ENCODE measurements around the gene IFITM1. TPM values are rescaled to one million over a fixed set of nuclear protein-coding genes. Genes with fewer than 3 reads are reported as not detected.
"Not testable (repeated sequence)": the region's sequence is repeated elsewhere in the genome, so short reads cannot be mapped to it uniquely, and the experiment has no call there.

IFITM1 gene
- total and polyA plus RNA-seq, 2 donors from 2014 or later, result 248 to 440 TPM

GRCh38 chr11:308740-309665, 4.8 kb upstream of the IFITM1 start:
- not testable (repeated sequence) for FAIRE-seq; H3K27me3 ChIP-seq (ENCODE audit: control insufficient read depth, insufficient read depth, low read length); H3K9me3 ChIP-seq (ENCODE audit: control insufficient read depth in 2 of 3, insufficient read depth in 1 of 3, low read length in 3 of 3); H3K36me3 ChIP-seq (ENCODE audit: control insufficient read depth in 2 of 3, insufficient read depth in 3 of 3, low read length in 3 of 3)
- Histone ChIP-seq H3K4me3 (ENCODE audit: low read length in 3 of 3) (peak overlapping the region; percentile 50 to 89 (median 83)), H3K27ac (ENCODE audit: low read depth in 2 of 2, low read length in 2 of 2) (peak overlapping the region; percentile 83 to 98), H3K9ac (ENCODE audit: low read length in 3 of 3) (peak overlapping the region; percentile 26 to 98 (median 67)), H3K4me1 (ENCODE audit: control insufficient read depth in 2 of 3, insufficient read depth in 2 of 3, low read depth in 1 of 3, low read length in 3 of 3) (peaks cover 2 to 23% (median 7%) of the 10 kb centered on the region in 3 donors)
- intact Hi-C loops (cut with DNase I), result loop anchor here (10.0 kb wide), 1 partner anchor 46 kb away; no protein-coding TSS in a partner anchor
- peak in 1 of 5 donors; percentile 34 for DNase-seq

GRCh38 chr11:309979-310572, 3.8 kb upstream of the IFITM1 start:
- intact Hi-C loops (cut with DNase I), result loop anchor here (10.0 kb wide), 1 partner anchor 45 kb away; no protein-coding TSS in a partner anchor
- peak in 1 of 5 donors; percentile 51 for DNase-seq

GRCh38 chr11:311013-311748, 2.7 kb upstream of the IFITM1 start:
- intact Hi-C loops (cut with DNase I); DNase-seq; H3K36me3 ChIP-seq (ENCODE audit: control insufficient read depth in 2 of 3, insufficient read depth in 3 of 3, low read length in 3 of 3); H3K4me3 ChIP-seq (ENCODE audit: low read length in 3 of 3); H3K9me3 ChIP-seq (ENCODE audit: control insufficient read depth in 2 of 3, insufficient read depth in 1 of 3, low read length in 3 of 3); FAIRE-seq; H3K27me3 ChIP-seq (ENCODE audit: control insufficient read depth, insufficient read depth, low read length): not testable (repeated sequence)
- Histone ChIP-seq H3K27ac (ENCODE audit: low read depth in 2 of 2, low read length in 2 of 2) (peak overlapping the region in 1 of 2 donors; percentile 34), H3K4me1 (ENCODE audit: control insufficient read depth in 2 of 3, insufficient read depth in 2 of 3, low read depth in 1 of 3, low read length in 3 of 3) (peaks cover 3 to 30% (median 7%) of the 10 kb centered on the region in 3 donors), H3K9ac (ENCODE audit: low read length in 3 of 3) (peak overlapping the region in 1 of 3 donors; percentile 51)

More at GRCh38 chr11:309979-310572, 3.8 kb upstream of the IFITM1 start:
- Histone ChIP-seq H3K27ac (ENCODE audit: low read depth in 2 of 2, low read length in 2 of 2) (peak overlapping the region; percentile 83 to 98), H3K4me3 (ENCODE audit: low read length in 3 of 3) (peak overlapping the region; percentile 50 to 89 (median 83)), H3K9ac (ENCODE audit: low read length in 3 of 3) (peak overlapping the region; percentile 26 to 98 (median 81)), H3K4me1 (ENCODE audit: control insufficient read depth in 2 of 3, insufficient read depth in 2 of 3, low read depth in 1 of 3, low read length in 3 of 3) (peaks cover 3 to 27% (median 7%) of the 10 kb centered on the region in 3 donors)
- H3K9me3 ChIP-seq (ENCODE audit: control insufficient read depth in 2 of 3, insufficient read depth in 1 of 3, low read length in 3 of 3); H3K36me3 ChIP-seq (ENCODE audit: control insufficient read depth in 2 of 3, insufficient read depth in 3 of 3, low read length in 3 of 3); H3K27me3 ChIP-seq (ENCODE audit: control insufficient read depth, insufficient read depth, low read length); FAIRE-seq: not testable (repeated sequence)

GRCh38 chr11:312092-312816, 1.6 kb upstream of the IFITM1 start:
- H3K9me3 ChIP-seq (ENCODE audit: control insufficient read depth in 2 of 3, insufficient read depth in 1 of 3, low read length in 3 of 3), result no peaks in the 10 kb centered on the region
- no peaks in the 10 kb centered on the region for H3K36me3 ChIP-seq (ENCODE audit: control insufficient read depth in 2 of 3, insufficient read depth in 3 of 3, low read length in 3 of 3)
- H3K27ac ChIP-seq (ENCODE audit: low read depth in 2 of 2, low read length in 2 of 2), result peak overlapping the region; percentile 34 to 80
- H3K9ac ChIP-seq (ENCODE audit: low read length in 3 of 3), result peak overlapping the region in 1 of 3 donors; percentile 51
- peaks cover 4% of the 10 kb centered on the region for H3K27me3 ChIP-seq (ENCODE audit: control insufficient read depth, insufficient read depth, low read length)
- H3K4me3 ChIP-seq (ENCODE audit: low read length in 3 of 3), result peak overlapping the region in 1 of 3 donors; percentile 33
- peak in 1 of 5 donors; percentile 71 for DNase-seq
- intact Hi-C loops (cut with DNase I), result no loop called here
- no peak for TF ChIP-seq CTCF (IDR thresholded peaks at IDR 0.05; ENCODE audit: borderline replicate concordance, extremely low read depth, insufficient read depth)
- no peak for FAIRE-seq
- peaks cover 3 to 23% (median 7%) of the 10 kb centered on the region in 3 donors for H3K4me1 ChIP-seq (ENCODE audit: control insufficient read depth in 2 of 3, insufficient read depth in 2 of 3, low read depth in 1 of 3, low read length in 3 of 3)

Data from kidney (tissue), 14 donors.